Suppressor macrophage treated with lipopolysaccharide for 1 hour (primary cell): ENCODE measurements around the gene GCSH.

Experiments
- DNase-seq, 3 donors: peaks; one replicate each; pipeline ENCODE4 v3.0.0-alpha.2; 2020 to 2022

The GCSH gene

DNA sequence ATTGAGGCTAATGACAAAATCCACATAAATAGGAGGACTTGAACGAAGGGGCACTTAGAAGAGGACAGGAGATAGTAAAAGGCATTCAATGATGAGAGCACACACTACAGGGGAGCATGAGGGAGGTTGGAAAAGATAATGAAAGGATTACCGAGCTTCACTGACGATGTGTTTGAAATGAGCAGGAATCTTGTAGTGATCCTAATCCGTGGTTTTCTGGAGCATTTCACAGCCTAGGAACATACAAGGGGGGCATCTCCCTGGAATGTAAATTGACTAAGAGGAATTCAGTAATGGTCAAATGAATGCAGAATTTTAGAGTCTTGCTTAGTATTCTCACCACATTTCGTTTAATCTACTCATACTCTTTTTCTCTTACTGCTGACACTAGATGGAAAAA is 55.4 kb downstream of the GCSH start:
- DNase-seq: no peak

DNA sequence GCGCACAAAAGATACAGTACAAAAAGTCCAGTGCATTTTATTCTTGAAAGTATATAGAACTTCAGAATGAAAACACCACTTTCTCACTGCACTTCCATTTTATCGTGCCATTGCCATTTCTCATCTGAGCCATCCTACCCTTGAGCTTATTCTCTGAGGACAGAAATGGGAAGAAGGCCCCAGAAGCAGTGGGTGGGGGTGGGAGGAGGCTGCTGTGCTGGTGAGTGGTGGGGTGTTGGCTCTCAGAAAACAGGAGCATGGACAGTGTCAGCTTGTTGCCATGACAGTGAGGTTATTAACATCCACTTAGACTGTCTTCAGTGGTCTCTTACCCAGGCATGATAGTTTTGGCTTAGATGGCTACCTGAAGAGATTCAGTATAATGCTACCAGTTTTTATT is 56.1 kb downstream of the GCSH start:
- DNase-seq: peak in 2 of 3 donors; percentile 29 to 36

- DNase-seq: peak; percentile 51 to 69 (median 57)
These were observed 59.3 kb downstream of the GCSH start for GRCh38 chr16:81036751-81037350.

GRCh38 chr16:81035975-81036750 is 60.0 kb downstream of the GCSH start:
- DNase-seq: peak; percentile 21 to 57 (median 34)

DNA sequence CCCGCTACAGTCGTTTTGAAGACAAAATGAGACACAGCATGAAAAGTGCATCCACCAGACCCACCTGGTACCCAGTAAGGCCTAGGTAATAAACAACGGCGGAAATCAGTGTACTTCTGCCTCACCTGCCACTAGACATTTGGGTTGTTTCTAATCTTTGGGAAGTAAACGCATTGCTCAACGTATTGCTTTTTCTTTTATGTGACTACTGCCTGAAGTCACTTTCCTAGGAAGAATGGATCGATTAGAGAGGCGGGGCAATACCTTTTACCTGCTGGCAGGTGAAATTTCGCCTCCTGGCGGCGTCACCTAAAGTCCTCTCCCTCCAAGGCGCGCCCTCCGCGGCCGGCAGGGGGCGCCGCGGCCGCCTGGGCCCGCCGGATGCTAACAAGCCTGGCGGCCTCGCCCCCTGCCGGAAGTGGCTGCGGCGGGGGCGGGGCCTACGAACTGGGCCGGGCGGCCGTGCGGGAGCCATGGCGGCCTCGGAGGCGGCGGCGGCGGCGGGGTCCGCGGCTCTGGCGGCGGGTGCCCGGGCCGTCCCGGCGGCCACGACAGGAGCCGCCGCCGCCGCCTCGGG is 60.7 kb downstream of the GCSH start, which contains the start of gene ATMIN:
ATMIN (plus strand) TSS at position 445 of the 577 bp plus-strand sequence; CDS start at position 474, 29 bp downstream.
- peak; percentile 93 to 99 (median 97) for DNase-seq
